ENCODE data around the gene GPR63.

GPR63 gene

DNA sequence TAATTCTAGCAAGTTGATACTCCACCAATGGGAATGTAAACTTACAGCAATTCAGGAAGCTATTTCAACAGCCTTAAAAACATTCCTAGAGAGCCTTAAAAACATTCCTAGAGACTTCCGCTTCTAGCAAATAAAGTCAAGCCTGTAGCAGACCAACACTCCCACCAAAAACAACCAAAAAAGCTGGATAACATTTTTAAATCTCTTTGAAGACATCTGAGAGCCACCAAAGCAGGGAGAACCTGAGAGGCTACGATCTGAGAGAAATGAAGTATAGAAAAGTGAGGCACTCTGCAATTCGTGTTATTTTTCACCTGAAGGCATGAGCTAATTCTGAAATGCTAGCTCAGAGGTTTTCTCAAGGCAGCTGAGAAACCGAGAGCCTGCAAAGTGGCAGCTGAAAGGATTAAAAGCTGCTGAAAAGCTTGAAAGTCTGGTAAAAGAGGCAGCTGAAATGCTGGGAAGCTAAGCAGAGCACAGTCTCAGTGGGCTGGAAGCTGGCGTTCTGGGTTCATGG lies 20.9 kb downstream of the GPR63 start:
- no peak for DNase-seq

DNA sequence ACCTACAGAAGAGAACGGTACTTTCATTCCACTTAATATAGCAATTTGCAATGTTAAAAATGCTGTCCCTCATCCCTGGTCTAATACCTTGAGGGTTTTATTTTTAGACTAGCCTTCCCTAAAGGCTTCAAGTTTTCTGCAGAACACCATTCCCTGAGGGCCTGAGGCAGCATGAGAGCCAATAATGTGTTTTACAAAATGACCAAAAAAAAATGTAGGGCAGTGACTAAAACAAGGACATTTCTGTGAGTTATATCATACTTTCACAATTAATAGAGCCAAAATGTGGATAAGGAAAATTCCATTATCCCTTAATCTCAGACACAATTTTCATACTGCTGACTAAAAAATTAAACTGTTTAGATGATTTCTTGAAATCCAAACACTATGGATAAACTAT lies 22.7 kb downstream of the GPR63 start:
- DNase-seq, result no peak

DNA sequence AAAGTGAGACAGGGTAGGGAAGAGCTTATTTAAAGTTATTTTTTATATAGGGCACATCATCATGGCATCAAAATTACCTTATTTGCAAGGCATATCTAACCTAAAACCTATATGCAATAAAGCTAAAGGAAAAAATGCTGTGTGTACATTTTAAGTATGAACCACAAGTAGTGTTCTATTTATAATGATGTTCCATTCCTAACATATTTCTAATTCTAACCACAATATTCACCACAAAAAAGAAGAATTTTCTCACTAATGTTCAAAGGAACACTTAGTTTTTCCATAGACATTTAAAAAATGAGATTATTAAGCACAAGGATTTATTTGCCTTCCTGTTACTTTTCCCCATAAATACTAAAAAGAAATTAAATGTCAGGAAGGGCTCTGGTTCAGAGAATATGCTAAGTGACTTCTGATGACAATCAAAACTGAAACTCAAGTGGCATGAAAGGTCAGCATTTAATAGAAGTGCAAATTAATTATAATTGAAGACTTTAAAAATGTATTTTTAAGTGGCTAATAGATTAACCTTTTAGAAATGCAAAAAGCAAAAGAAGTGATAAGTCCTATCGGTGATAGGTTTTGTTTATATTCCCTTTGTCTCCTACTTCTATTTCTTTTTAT lies 25.1 kb downstream of the GPR63 start:
- no peak for DNase-seq

DNA sequence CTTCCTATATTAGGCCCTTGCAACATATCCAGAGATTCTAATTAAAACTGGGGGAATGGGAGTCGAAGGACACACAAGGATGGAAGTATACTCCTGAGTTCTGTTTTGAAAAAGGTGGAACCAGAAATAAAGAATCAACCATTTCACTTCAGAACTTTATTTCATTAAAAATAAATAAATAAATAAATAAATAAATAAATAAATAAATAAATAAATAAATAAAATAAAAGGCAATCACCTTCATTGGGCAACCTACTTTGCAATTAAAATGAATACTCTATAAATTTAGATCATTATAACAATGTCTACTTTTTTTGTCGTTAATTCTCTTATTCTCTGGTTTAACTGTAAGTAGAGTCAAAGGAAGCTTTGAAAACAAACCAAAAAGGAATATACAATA lies 25.6 kb downstream of the GPR63 start:
- DNase-seq, result no peak

DNA sequence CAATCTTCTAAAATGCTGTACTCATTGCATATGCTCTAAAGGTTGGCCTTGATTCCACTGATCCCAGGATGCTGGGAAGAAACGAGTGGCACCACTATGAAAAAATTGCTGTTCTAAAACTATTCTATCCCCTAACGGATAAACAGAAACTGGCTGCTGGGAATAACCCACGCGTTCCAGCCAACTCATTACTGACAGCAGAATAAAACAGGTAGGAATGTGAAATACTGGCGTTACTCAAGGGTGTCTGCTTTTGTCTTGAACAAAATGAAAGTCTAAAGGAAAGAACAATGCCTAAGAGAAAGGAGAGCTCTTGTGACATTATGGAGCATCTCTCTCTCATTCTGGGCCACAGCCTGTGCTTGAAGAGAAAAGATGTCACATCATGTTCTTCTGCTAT lies 26.1 kb downstream of the GPR63 start:
- no peak for DNase-seq

DNA sequence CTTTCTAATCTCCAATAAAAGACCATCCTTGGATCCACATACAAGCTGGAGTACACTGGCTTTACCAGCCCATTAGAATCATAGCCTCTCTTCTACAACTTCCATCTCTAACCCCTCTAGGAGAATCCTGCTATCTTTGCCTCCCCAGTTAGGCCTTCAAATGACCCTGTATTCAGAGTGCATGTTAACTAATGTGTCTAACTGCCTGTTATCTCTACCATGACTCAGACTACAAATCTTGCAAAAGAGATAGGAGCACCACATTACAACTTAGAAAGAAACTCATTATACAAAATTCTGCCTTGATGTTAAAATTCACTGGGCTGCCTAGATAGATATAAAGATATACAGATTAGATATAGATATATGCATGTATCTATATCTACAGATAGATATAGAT lies 28.2 kb downstream of the GPR63 start:
- no peak for DNase-seq

DNA sequence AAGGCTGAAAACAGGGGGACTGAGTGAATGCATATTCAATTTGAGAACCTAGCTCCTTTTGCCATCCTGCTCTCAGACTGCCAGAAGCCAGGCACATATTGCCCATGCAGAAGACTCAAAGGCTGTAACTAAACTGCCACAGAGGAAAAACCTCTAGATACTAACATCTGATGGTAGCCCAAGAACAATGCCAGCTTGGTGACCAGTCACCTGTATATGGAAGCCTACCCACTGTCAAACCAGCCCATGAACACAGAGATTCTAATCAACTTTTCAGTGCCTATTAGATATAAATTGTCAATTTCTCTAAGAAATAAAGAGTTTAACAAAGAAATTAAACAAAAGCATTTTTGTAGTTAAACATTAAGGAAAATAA lies 34.2 kb downstream of the GPR63 start:
- no peak for DNase-seq

DNA sequence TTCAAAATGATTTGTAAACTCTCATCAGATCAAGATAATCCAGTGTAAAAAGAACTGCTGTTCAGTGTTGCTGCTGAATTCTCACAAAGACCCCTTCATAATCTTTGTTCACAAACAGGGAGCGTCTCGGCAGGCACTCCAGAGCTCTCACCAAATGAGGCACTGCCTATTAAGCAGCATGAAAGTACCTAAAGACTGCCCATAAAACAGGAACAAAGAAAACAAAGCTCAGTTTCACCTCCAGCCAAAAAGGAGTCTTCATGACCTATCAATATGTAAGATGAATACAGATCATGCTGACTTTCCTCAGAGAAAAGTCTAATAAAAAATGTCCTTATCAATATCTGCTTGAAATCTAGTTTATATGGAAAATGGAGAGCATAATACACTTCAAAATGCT lies 41.8 kb downstream of the GPR63 start:
- DNase-seq, result no peak

DNA sequence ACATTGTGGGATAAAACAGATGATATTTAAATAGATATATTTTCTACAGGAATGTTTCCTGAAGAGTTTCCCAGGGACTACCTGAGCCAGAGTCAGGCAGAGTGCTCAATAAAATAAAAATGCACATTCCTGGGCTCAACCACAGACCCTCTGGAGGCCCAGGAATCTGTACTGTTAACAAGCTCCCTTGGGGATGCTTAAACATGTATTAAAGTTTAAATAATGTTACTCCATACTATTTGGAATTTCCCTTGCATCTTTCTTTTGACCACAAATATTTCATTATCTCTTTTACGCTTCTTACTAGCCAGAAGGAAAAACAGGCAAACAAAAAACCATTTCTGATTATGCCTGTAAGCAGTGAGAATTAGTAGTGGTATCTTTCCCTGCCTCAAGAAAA lies 42.3 kb downstream of the GPR63 start:
- no peak for DNase-seq

DNA sequence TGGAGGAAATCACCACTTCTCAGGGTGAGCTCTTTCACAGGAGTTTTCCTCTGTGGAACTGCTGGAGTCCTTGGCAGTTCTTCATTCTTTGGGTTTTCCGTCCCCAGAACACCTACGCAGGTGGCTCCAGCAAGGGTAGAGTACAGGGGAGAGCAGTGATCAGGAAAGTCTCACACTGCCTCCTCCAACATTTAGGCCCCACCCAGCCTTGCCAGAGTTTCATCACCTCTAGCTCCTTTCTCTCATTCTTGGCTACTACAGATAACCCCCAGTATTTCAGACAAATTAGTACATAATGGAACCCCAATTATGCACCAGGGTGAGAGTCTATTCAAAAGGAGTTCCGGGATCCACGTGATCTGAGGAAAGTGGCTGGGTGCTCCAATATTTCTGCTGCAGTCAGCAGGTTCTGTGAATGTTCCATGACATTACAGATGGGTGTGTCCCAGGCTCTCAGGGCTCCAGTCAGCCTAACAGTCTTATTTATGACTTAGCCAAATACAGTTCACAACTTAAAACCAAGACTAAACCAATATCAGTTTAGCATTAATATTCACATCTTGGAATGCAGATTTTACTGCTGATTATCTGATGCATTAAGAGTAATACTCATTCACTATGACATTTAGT lies 44.6 kb downstream of the GPR63 start:
- DNase-seq, result no peak

DNA sequence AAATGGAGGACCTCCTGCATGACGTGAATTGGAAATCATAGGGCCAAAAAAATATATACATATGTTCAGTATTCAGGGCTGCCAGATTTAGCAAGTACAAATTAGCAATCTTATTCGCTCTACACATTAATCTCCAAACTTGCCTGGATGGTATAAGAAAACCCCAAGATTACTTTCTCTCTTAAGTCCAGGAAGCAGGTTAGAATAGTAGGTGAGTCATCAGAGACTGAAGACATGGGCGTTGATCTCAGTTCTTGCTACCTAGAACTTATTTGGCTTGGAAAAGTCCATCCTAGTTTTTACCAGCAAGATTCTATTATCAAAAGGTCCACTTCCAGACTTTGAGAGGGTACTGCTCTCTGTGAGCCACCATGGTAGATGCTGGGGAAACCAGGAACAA lies 47.4 kb downstream of the GPR63 start:
- DNase-seq, result no peak

DNA sequence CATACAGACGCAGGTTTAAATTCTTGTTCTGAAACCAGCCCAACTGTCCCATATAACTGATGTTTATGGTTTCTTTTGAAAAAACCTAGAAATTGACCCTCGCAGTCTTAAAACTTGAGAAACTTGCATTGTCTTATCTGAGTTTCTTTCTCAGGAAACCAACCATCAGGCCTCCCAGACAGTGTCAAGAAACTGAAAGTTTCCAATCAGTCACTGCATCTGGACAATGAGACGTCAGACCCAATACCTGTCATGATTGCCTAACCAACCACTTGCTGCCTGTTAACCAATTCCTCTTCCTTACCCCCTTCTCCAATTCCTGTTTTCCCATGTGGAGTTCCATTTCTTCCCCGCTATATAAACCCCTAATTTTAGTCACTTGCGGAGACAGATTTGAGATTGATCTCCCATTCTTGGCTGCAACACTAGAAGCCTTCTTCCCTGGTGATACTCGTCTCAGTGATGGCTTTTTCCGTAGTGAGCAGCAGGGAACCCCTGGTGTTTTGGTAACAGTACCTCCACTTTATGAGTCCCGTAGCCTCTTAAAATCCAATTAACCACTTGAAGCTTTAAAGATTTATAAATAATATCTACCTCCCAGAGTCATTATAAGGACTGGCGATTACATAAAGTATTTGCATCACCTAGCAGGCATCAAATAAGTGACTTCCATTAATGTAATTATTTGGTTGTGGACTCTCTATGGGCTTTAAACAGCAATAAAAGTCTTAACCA lies 49.3 kb downstream of the GPR63 start:
- no peak for DNase-seq

DNA sequence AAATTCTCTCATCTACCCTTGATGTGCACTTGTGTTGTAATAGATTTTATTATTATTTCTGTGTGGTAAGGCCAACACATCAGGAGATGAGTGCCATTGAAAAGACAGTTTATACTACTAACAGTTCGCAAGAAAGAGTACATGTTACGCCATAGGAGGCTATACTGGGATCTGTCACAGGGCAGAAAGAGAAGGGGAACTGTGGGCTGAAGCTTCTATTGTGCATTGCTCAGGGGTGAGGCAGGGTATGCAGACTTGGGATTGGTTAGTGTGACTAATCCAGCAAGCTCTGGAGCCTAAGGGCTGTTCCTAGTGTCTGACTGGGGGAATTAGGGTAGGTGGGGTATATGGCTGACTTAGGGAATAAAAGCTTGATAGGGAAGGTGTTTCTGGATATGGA lies 50.9 kb downstream of the GPR63 start:
- no peak for DNase-seq

DNA sequence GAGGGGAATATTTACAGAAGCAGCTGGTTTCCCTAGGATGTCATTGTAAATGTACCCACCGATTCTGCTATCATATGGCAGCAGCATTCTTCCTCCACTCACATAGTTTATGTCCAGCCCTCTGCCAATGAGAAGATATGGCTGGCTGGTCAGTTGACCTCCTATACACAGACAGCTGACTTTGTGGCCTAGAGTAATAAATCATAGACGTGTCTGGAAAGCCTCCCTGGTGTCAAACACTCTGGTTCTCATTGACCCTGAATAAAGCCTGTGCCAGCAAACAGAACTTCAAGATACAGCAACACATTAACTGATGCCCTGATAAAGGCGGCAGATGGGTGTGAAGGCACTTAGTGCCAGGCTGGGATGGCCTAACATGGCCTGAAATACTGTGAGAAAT lies 52.6 kb downstream of the GPR63 start:
- no peak for DNase-seq

DNA sequence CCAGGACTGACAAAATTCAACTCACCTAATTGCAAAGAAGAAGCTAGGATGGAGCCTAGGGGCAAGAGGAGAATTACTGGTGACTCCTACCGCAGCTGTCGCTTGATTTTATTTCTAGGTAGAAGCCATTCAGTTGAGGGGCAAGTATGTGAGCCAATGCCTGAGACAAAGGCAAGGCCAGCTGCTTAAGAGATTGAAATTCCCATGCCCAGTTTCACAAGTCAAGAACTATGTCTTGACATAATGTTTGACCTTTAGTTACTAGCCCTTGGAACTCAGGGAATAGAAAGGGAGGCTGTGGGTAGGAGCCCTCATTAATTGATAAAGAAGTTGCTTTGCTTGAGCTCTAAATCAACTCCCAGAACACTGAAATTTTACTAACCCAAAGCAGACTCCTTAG lies 54.0 kb downstream of the GPR63 start:
- no peak for DNase-seq

DNA sequence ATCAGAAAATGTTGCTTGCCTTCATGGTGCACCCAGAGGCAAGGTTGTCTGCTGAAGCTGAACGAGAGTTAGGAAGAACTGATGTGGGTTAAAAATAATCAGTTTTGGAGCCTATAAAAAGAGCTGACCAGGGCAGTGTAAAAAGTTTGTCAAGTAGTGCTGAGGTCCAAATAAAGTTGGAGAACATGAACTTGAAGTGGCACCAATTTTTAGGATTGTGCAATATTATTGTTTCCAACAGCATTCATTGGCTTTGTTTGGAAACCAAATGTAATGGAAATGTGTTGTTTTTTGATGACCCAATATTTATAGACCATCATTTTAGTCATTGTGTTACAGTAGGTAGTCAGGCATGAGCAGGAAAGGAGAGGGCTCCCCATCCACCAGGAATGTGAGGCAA lies 55.7 kb downstream of the GPR63 start:
- DNase-seq, result no peak

DNA sequence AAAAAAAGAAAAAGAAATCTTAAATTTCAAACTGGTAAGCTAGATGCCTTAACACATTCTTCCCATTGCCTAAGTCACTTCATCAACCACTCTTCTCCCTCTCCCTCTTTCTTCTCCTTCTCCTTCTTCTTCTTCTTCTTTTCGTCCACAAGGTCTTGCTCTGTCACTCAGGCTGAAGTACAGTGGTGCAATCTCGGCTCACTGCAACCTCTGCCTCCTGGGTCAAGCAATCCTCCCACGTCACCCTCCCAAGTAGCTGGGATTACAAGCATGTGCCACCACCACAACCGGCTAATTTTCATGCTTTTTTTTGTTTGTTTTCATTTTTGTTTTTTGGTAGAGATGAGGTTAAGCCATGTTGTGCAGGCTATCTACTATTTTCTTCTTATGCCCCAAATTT lies 60.2 kb downstream of the GPR63 start:
- no peak for DNase-seq

DNA sequence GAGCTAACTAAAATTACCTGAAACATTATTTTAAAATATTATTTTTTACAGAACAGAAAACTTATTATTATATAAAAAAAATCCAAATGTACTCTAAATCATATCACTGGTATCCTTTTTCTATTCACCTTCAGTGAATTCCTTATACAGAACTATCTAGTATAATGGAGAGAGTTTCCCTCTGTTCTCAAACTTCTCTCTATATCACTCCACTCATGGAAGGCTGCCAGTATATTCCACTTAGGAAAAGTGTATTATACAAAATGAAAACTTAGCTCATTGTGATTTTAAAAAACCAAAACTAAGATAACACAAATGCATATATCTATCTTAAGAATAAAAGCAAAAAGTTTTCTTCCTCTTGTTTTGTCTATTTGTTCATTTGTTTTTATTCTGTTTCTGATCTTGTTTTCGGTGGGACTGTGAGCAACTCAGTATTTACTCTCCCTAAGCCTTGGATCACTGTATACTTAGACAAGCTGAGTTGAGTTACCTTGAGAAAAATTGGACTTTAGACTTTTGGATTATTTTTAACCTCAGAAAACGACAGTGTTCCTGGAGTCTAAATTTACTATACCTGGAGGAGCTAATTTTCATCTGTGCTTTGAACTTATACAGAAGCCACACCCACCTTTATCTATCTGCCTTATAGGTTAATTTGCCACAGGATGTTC lies 61.4 kb downstream of the GPR63 start:
- DNase-seq, result no peak

DNA sequence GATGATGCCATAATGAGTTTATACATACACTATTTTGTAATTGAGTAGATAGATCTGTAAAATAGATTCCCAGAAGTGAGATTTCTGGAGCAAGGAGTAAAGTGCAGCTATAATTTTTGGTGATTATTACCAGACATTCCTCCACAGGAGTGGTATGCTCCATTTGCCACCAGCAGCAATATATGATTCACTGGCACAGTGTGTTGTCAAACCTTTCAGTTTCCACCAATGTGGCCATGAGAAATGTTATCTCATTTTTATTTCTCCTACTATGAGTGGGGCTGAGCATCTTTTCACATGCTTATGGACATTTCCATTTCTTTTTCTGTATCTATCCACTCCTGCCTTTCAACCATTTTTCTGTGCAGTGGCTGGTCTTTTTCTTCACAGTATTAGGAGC lies 70.5 kb downstream of the GPR63 start:
- no peak for DNase-seq

DNA sequence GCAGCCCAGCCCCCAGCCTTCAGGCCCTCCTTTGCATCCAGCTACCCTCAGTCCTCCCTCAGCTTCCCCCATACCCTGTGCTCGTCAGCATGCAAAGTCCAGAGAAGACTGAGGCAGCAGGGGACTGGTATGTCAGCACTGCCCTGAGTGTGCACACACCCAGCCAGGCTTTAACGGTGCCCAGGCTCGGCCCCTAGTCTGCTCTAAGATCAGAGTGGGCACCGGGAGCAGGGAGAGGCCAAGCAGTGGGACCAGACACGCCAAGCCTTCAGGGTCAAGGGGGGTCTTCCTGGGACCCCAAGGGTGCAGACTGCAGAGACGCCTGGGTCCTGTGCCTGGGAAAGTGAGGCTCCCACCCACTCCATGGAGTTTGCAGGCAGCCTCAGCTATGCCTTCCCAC lies 74.7 kb downstream of the GPR63 start:
- no peak for DNase-seq

DNA sequence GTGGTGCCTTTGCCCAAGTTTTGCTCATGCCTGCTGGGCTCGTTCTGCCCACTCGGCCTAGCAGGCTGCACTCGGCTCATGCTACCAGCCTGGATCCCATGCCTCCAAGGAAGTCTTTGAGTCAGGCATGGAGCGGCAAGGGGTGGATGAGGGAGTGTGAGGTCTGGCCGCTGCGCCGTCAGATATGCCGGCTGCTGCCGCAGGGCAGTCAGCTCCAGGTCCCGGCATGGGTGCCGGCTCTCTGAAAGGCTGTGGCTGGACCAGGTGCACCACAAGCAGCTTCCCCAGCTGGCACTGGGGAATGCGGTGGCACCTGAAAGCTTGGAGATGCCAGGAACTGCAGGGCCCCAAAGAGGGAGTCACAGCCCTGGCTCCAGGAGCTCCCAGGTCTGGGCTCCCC lies 75.5 kb downstream of the GPR63 start:
- no peak for DNase-seq

DNA sequence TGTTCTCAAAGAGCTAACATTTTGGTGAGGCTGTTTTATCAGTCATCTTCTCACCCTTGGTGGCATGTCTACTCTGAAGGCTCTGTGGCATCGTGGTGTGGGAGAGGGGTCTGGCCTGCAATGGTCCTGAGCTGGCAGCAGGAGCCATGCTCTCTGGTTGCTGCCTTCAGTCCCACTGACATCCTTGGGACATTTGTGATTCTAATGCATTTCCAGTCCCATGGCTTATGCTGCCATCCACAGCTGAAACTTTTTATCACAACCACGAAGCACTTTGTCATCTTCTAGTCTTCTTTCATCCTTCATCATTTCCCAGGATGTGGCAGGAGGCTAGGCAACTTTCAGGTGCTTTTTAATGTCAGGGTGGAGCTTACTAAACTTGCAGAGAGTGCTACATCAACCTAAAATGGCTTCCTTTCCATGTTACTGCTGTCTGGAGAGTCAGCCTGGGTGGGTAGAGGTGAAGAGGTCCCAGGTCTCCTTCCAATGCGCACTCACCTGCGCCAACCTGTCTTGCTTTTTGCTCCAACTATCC lies 77.1 kb downstream of the GPR63 start:
- no peak for DNase-seq

DNA sequence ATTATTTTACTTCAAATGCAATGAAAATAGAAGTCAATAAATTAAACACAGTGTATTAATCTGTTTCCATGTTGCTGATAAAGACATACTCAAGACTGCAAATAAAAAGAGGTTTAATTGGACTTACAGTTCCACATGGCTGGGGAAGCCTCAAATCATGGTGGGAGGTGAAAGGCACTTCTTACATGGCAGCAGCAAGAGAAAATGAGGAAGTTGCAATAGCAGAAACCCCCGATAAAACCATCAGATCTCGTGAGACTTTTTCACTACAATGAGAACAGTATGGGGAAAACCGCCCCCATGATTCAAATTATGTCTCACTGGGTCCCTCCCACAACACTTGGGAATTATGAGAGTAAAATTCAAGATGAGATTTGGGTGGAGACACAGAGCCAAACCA lies 82.2 kb downstream of the GPR63 start:
- DNase-seq, result no peak

DNA sequence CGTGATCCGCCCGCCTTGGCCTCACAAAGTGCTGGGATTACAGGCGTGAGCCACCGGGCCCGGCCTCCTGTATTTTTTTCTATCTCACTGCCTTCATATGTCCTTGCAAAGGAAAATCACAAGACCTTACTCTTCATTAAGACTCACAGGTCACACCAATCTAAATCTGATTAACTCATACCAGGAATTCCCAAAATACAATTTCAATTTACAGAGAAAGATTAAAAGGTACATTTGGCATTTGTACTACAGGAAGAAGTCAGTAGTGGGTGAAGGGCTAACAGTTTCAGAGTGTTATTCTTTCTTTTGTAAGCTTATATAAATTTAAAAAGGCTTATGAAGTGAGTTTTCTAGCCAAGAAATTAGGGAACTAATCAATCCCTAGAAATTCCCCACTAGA lies 87.4 kb downstream of the GPR63 start:
- DNase-seq, result no peak
